Measurements from ENCODE around the gene GREM1.

The GREM1 gene

GRCh38 chr15:32784581-32784980, 66.8 kb downstream of the GREM1 start:
- no peak for DNase-seq (ENCODE audit: low spot score)

GRCh38 chr15:32786906-32787305, 69.1 kb downstream of the GREM1 start:
- DNase-seq (ENCODE audit: low spot score): no peak

GRCh38 chr15:32787949-32788348, 70.1 kb downstream of the GREM1 start:
- no peak for DNase-seq (ENCODE audit: low spot score)

GRCh38 chr15:32790352-32790999, 72.7 kb downstream of the GREM1 start:
- no peak for DNase-seq (ENCODE audit: low spot score)

- DNase-seq (ENCODE audit: low spot score): peak; percentile 74
Measured at GRCh38 chr15:32792436-32792835, 74.6 kb downstream of the GREM1 start.

Data from kidney capillary endothelial cell (primary cell).